B cell (primary cell): Measurements from ENCODE around the gene NAALADL1. TPM values are rescaled to one million over a fixed set of nuclear protein-coding genes. Genes with fewer than 3 reads are reported as not detected.
"Not testable (repeated sequence)": the region's sequence is repeated elsewhere in the genome, so short reads cannot be mapped to it uniquely, and the experiment has no call there.

Experiments
- ATAC-seq: fragments of 200-7000 bp; cut with Tn5 transposase; one replicate; pipeline ENCODE4 v1.10.0; 2021; ENCODE audit warnings: low read depth, mild to moderate bottlenecking, moderate number of reproducible peaks, moderate library complexity
- CTCF ChIA-PET: fragments of 350-600 bp; sonication (Branson Sonifier 250); formaldehyde crosslinking; loops from one replicate; lab custom pipeline; 2021; ENCODE audit warnings: antibody characterized with exemption, inconsistent platforms; lab: Charles Lee
- POLR2A ChIA-PET: fragments of 350-600 bp; sonication (Branson Sonifier 250); formaldehyde crosslinking; loops from one replicate; lab custom pipeline; 2021; ENCODE audit warnings: antibody characterized with exemption; lab: Charles Lee
- DNase-seq: peaks from one replicate; pipeline ENCODE4 v3.0.0; 2013
- H2AFZ ChIP-seq: 2 replicates; pipeline ENCODE4 v1.6.1; 2012; ENCODE audit warnings: mild to moderate bottlenecking, low read depth, low read length; ENCODE audit not compliant: insufficient read depth, poor library complexity, severe bottlenecking
- H3K27ac ChIP-seq, 2 donors: 1 replicate in 1 of 2; 2 replicates in 1 of 2; pipeline ENCODE4 v1.5.1; 2012 to 2013; ENCODE audit warnings: low read length in 2 of 2, mild to moderate bottlenecking in 2 of 2, moderate library complexity in 1 of 2
- H3K27me3 ChIP-seq, 4 experiments: fragments of 200-600 bp in 1 of 4; sonication (generic) in 1 of 4; replicated peaks in 1 of 4; 1 replicate in 2 of 4; 2 replicates in 2 of 4; pipeline versions ENCODE4 v1.6.1 to v1.7.0; 2013 to 2016; ENCODE audit warnings: low read length in 3 of 4, mild to moderate bottlenecking in 2 of 4, mixed read lengths in 1 of 4, moderate library complexity in 1 of 4; ENCODE audit not compliant: insufficient read depth in 4 of 4, control insufficient read depth in 3 of 4; ENCODE audit errors: control extremely low read depth in 1 of 4
- H3K36me3 ChIP-seq, 2 experiments: replicated peaks in 1 of 2; 1 replicate in 1 of 2; 2 replicates in 1 of 2; pipeline versions ENCODE4 v1.6.1 to v1.7.1; 2013; ENCODE audit warnings: low read length in 1 of 2; ENCODE audit not compliant: insufficient read depth in 2 of 2, control insufficient read depth in 1 of 2; ENCODE audit errors: control extremely low read depth in 1 of 2, extremely low read depth in 1 of 2
- H3K4me1 ChIP-seq, 2 donors: fragments of 200-600 bp in 1 of 2; sonication (generic) in 1 of 2; 1 replicate in 1 of 2; 2 replicates in 1 of 2; pipeline versions ENCODE4 v1.5.1 to v1.6.1; 2013 to 2017; ENCODE audit warnings: low read length in 2 of 2; ENCODE audit not compliant: control insufficient read depth in 2 of 2, insufficient read depth in 2 of 2
- H3K4me2 ChIP-seq: replicated peaks from 2 replicates; pipeline ENCODE3; 2012; ENCODE audit warnings: mild to moderate bottlenecking, low read depth, low read length; ENCODE audit not compliant: poor library complexity, severe bottlenecking
- H3K4me3 ChIP-seq, 5 experiments: fragments of 200-600 bp in 1 of 5; sonication (generic) in 1 of 5; 1 replicate in 3 of 5; 2 replicates in 2 of 5; pipeline versions ENCODE4 v1.5.1 to v1.7.0; 2011 to 2016; ENCODE audit warnings: low read length in 4 of 5, mild to moderate bottlenecking in 4 of 5, low read depth in 2 of 5, control low read depth in 1 of 5, moderate library complexity in 1 of 5; ENCODE audit not compliant: insufficient read depth in 1 of 5; ENCODE audit errors: control extremely low read depth in 1 of 5, extremely low read depth in 1 of 5
- H3K79me2 ChIP-seq: fragments of 200-600 bp; sonication (generic); one replicate; pipeline ENCODE4 v1.6.0; 2016; ENCODE audit warnings: low read length; ENCODE audit not compliant: control insufficient read depth, insufficient read depth
- H3K9ac ChIP-seq: fragments of 200-600 bp; sonication (generic); 2 replicates; pipeline ENCODE4 v1.6.1; 2017; ENCODE audit warnings: mild to moderate bottlenecking, low read length, moderate library complexity
- H3K9me3 ChIP-seq, 3 donors: one replicate each; pipeline versions ENCODE4 v1.6.1 to v1.7.1; 2013; ENCODE audit warnings: low read length in 2 of 3; ENCODE audit not compliant: control insufficient read depth in 2 of 3, insufficient read depth in 1 of 3; ENCODE audit errors: control extremely low read depth in 1 of 3
- H4K20me1 ChIP-seq: 2 replicates; pipeline ENCODE4 v1.6.0; 2012; ENCODE audit warnings: mild to moderate bottlenecking, low read length; ENCODE audit not compliant: insufficient read depth, control insufficient read depth, poor library complexity, severe bottlenecking
- H3K27ac Mint-ChIP-seq: one replicate; pipeline ENCODE4 v1.8.0; 2021; ENCODE audit warnings: mixed read lengths
- H3K27me3 Mint-ChIP-seq: one replicate; pipeline ENCODE4 v1.8.0; 2021; ENCODE audit warnings: mixed read lengths
- H3K4me1 Mint-ChIP-seq: one replicate; pipeline ENCODE4 v1.8.0; 2021; ENCODE audit warnings: mixed read lengths
- H3K4me3 Mint-ChIP-seq: one replicate; pipeline ENCODE4 v1.8.0; 2021; ENCODE audit warnings: mixed read lengths
- H3K9me3 Mint-ChIP-seq: one replicate; pipeline ENCODE4 v1.8.0; 2022; ENCODE audit warnings: mixed read lengths; ENCODE audit not compliant: insufficient read depth
- EZH2 ChIP-seq: IDR thresholded peaks from 2 replicates; pipeline ENCODE4 v1.6.1; 2012; ENCODE audit warnings: borderline replicate concordance, low read depth, mild to moderate bottlenecking, moderate library complexity, low read length; ENCODE audit not compliant: insufficient read depth, poor library complexity, severe bottlenecking
- WGBS: methylation state at CpG from one replicate; pipeline ENCODE4 v1.1.5; 2013; ENCODE audit warnings: missing lambda C conversion rate; ENCODE audit not compliant: insufficient coverage; 5-methylcytosine and 5-hydroxymethylcytosine counted together
- intact Hi-C: fragments of 100-400 bp; cut with micrococcal nuclease; formaldehyde crosslinking; loops from one replicate; pipeline ENCODE4 v1.10.0; 2022
- polyA plus RNA-seq: library from polyadenylated mRNA; depleted of rRNA; stranded (reverse); fragments of >200 nt; gene quantifications from 2 replicates; pipeline ENCODE4 v1.2.3, GENCODE V29; 2012
- total RNA-seq, 2 donors: library from RNA; stranded (reverse); fragments of 120-200 nt in 1 of 2; gene quantifications; 1 replicate in 1 of 2; 2 replicates in 1 of 2; pipeline versions ENCODE4 v1.2.3 to v1.2.4, GENCODE V29; 2013 to 2022
- TF ChIP-seq, protein P1 (sequence below): fragments of 200-600 bp; IDR thresholded peaks from one replicate; pipeline ENCODE4 v1.8.0; 2022; ENCODE audit warnings: antibody characterized with exemption, mild to moderate bottlenecking

The NAALADL1 gene
- total and polyA plus RNA-seq, 2 donors (not counting 1 experiment from before 2014, with no cell fraction given), result 23.0 to 40.2 TPM

DNA sequence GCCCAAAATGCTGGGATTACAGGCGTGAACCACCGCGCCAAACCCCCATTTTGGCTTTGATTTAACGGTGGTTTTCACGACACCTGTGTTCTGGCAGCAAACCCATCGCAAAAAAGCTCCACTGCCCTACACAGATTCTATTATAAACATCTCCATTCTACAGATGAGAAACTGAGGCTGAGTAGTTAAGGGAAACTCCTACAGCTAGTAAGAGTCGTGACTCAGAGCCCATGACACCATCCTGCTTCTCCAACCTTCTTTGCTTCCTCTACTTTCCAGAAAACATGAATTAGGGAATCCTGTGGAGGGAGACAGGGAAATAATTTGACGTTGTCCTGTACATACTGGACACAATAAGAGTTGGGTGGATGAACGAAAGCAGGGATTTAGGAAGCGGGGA, 31.5 kb downstream of the NAALADL1 start:
- peak overlapping the region in 1 of 2 donors; percentile 64 for H3K27ac ChIP-seq
- CTCF ChIA-PET, result interaction anchor here (0.8 to 4.7 kb wide), 7 partner anchors 9 to 199 kb away, joined by 3 to 36 read pairs (median 4); partner anchors contain the start of genes ARL2 and SAC3D1
- H3K4me1 Mint-ChIP-seq, result peaks cover 17% of the 10 kb centered on the region
- WGBS, result 93% methylated on average over 5 of the region's 10 CpGs
- peak overlapping the region; percentile 79 for H2AFZ ChIP-seq
- peaks cover under 1 to 7% of the 10 kb centered on the region in 2 experiments for H3K36me3 ChIP-seq
- peak overlapping the region; percentile 93 for H3K27ac Mint-ChIP-seq
- H3K4me1 ChIP-seq, result peaks cover 11 to 19% of the 10 kb centered on the region in 2 donors
- no peak for TF ChIP-seq EZH2
- TF ChIP-seq, protein P1, sequence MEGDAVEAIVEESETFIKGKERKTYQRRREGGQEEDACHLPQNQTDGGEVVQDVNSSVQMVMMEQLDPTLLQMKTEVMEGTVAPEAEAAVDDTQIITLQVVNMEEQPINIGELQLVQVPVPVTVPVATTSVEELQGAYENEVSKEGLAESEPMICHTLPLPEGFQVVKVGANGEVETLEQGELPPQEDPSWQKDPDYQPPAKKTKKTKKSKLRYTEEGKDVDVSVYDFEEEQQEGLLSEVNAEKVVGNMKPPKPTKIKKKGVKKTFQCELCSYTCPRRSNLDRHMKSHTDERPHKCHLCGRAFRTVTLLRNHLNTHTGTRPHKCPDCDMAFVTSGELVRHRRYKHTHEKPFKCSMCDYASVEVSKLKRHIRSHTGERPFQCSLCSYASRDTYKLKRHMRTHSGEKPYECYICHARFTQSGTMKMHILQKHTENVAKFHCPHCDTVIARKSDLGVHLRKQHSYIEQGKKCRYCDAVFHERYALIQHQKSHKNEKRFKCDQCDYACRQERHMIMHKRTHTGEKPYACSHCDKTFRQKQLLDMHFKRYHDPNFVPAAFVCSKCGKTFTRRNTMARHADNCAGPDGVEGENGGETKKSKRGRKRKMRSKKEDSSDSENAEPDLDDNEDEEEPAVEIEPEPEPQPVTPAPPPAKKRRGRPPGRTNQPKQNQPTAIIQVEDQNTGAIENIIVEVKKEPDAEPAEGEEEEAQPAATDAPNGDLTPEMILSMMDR, result no peak
- H3K79me2 ChIP-seq, result peaks cover 13% of the 10 kb centered on the region
- H3K27me3 Mint-ChIP-seq, result no peaks in the 10 kb centered on the region
- no peaks in the 10 kb centered on the region for H3K27me3 ChIP-seq
- intact Hi-C loops, result loop anchor here (1.0 kb wide), 6 partner anchors 13 to 110 kb away; partner anchors contain the start of genes ARL2, ATG2A, CDCA5 and PPP2R5B
- ATAC-seq (no peak), DNase-seq (no peak)
- peak overlapping the region; percentile 59 for H3K9ac ChIP-seq
- peak overlapping the region; percentile 30 to 63 (median 49) for H3K4me3 ChIP-seq
- H3K4me2 ChIP-seq, result peak overlapping the region; percentile 77
- POLR2A ChIA-PET, result interaction anchor here (0.8 to 1.5 kb wide), 3 partner anchors 9 to 102 kb away, joined by 3 to 6 read pairs (median 3); partner anchors contain the start of genes PPP2R5B and SAC3D1
- H3K9me3 Mint-ChIP-seq, result no peaks in the 10 kb centered on the region
- peak overlapping the region; percentile 93 for H3K4me3 Mint-ChIP-seq
- H3K9me3 ChIP-seq, result no peaks in the 10 kb centered on the region
- H4K20me1 ChIP-seq, result no peaks in the 10 kb centered on the region

DNA sequence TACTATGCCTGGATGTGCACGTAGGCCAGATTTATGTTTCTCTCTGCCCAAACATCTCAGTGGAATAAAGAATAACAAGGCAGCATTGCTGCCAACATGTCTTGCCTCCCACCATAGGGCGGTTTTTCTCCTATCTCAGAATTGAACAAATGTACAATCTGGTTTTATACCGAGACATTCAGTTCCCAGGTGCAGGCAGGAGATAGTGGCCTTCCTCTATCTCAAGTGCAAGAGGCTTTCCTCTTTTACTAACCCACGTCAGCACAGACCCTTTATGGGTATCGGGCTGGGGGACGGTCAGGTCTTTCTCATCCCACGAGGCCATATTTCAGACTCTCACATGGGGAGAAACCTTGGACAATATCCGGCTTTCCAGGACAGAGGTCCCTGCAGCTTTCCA, 34.9 kb downstream of the NAALADL1 start:
- H3K4me2 ChIP-seq, H3K9me3 ChIP-seq, H2AFZ ChIP-seq, H3K9ac ChIP-seq, H3K9me3 Mint-ChIP-seq, H3K4me3 Mint-ChIP-seq, ATAC-seq, H4K20me1 ChIP-seq, H3K4me3 ChIP-seq, H3K27me3 ChIP-seq, H3K27ac ChIP-seq, DNase-seq, intact Hi-C loops, H3K27ac Mint-ChIP-seq, H3K27me3 Mint-ChIP-seq, CTCF ChIA-PET, H3K79me2 ChIP-seq: not testable (repeated sequence)
- H3K4me1 Mint-ChIP-seq, result peaks cover 14% of the 10 kb centered on the region
- POLR2A ChIA-PET, result interaction anchor here (0.6 kb wide), 1 partner anchor 34 kb away, joined by 5 read pairs; no protein-coding TSS in a partner anchor
- H3K4me1 ChIP-seq, result peaks cover 11 to 17% of the 10 kb centered on the region in 2 donors
- WGBS, result 83% methylated on average over 6 of the region's 8 CpGs
- H3K36me3 ChIP-seq, result peaks cover 0 to 25% of the 10 kb centered on the region in 2 experiments
